Measurements from ENCODE around the gene CLSTN2. TPM values are rescaled to one million over a fixed set of nuclear protein-coding genes. Genes with fewer than 3 reads are reported as not detected.

CLSTN2 gene
- total RNA-seq, 1 experiment from 2014 or later, result not detected

DNA sequence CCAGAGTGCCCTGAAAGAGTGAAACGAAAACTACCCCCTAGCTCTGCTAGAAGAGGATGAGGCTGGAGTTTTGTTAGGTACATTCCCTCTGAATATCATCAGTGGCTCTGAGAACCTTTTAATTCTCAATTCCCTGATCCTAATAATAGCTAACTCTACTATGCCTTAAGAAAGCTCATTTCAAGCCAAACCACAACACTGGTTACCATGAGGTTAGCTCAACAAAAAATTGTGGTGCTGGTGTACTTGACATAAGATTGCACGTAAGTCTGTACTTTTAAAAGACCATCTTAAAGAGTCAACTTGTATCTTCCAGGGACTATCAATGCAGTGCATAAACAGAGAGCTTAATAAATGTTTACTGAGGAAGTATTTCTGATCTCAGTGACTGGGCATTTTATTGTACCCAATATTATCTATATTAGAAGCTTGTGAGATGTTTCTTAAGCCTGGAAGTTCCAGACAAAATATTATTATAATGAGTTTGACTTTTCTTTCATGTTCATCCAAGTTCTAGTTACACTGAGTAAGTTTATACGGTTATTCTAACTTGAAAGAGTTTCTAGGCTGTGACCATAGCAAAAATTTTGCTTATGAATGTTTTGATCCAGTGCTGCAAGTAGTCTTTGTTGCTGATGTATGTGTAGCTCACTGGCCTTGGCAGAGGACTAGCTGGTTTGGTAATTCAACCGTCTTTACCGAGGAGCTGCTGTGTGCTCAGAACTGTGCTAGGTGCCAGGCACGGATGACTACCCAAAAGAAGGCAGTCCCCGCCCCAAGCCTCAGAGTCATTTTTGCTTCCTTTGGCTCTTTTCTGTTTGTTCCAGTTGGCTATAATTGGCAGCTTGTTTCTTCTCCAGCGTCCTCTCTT, 408.5 kb downstream of the CLSTN2 start:
- H3K4me2 ChIP-seq (ENCODE audit: low read length), result no peak overlapping the region
- no peak overlapping the region for H3K4me3 ChIP-seq (ENCODE audit: low read length)
- H3K9ac ChIP-seq (ENCODE audit: low read length), result no peak overlapping the region
- H3K9me3 ChIP-seq (ENCODE audit: low read length), result no peaks in the 10 kb centered on the region
- no peaks in the 10 kb centered on the region for H3K36me3 ChIP-seq (ENCODE audit: low read depth, low read length)
- H3K27ac ChIP-seq (ENCODE audit: low read length), result no peak overlapping the region
- DNase-seq (no peak), ATAC-seq (no peak)
- H3K9me2 ChIP-seq (replicated peaks; ENCODE audit: low read length), result no peaks in the 10 kb centered on the region
- intact Hi-C loops (cut with micrococcal nuclease), result no loop called here
- H4K20me1 ChIP-seq (ENCODE audit: low read length), result no peaks in the 10 kb centered on the region
- no peaks in the 10 kb centered on the region for H3K79me2 ChIP-seq (ENCODE audit: low read length)
- no peaks in the 10 kb centered on the region for H3F3A ChIP-seq (ENCODE audit: low read length, unreplicated experiment)
- ChIA-PET CTCF (no interaction called here), POLR2A (ENCODE audit: unreplicated experiment) (no interaction called here)
- no peaks in the 10 kb centered on the region for H3K27me3 ChIP-seq (ENCODE audit: low read length)
- no peak for TF ChIP-seq EZH2 (IDR thresholded peaks at IDR 0.05; ENCODE audit: low read length, unreplicated experiment)
- no peak for TF ChIP-seq EZH2phosphoT487 (IDR thresholded peaks at IDR 0.05; ENCODE audit: borderline replicate concordance, low read length)
- TF ChIP-seq CTCF (conservative IDR thresholded peaks at IDR 0.05; ENCODE audit: low read depth, low read length), result no peak
- BruUV-seq (replicated peaks), result no TSS peak
- no peak overlapping the region for H2AFZ ChIP-seq (ENCODE audit: low read length)
- no peaks in the 10 kb centered on the region for H3K4me1 ChIP-seq (ENCODE audit: insufficient read depth, low read length)

GRCh38 chr3:140344082-140344454, 409.1 kb downstream of the CLSTN2 start:
- H3K4me2 ChIP-seq (ENCODE audit: low read length), result no peak overlapping the region
- no peaks in the 10 kb centered on the region for H3K36me3 ChIP-seq (ENCODE audit: low read depth, low read length)
- H3K9me2 ChIP-seq (replicated peaks; ENCODE audit: low read length), result no peaks in the 10 kb centered on the region
- ChIA-PET CTCF (no interaction called here), POLR2A (ENCODE audit: unreplicated experiment) (no interaction called here)
- no peak overlapping the region for H3K27ac ChIP-seq (ENCODE audit: low read length)
- H4K20me1 ChIP-seq (ENCODE audit: low read length), result no peaks in the 10 kb centered on the region
- H3K4me1 ChIP-seq (ENCODE audit: insufficient read depth, low read length), result no peaks in the 10 kb centered on the region
- H2AFZ ChIP-seq (ENCODE audit: low read length), result no peak overlapping the region
- intact Hi-C loops (cut with micrococcal nuclease), result no loop called here
- H3K4me3 ChIP-seq (ENCODE audit: low read length), result no peak overlapping the region
- no peak for TF ChIP-seq CTCF (conservative IDR thresholded peaks at IDR 0.05; ENCODE audit: low read depth, low read length)
- no peak for TF ChIP-seq EZH2phosphoT487 (IDR thresholded peaks at IDR 0.05; ENCODE audit: borderline replicate concordance, low read length)
- TF ChIP-seq EZH2 (IDR thresholded peaks at IDR 0.05; ENCODE audit: low read length, unreplicated experiment), result no peak
- no peak for ATAC-seq
- no peaks in the 10 kb centered on the region for H3K27me3 ChIP-seq (ENCODE audit: low read length)
- no TSS peak for BruUV-seq (replicated peaks)
- no peak overlapping the region for H3K9ac ChIP-seq (ENCODE audit: low read length)
- no peaks in the 10 kb centered on the region for H3F3A ChIP-seq (ENCODE audit: low read length, unreplicated experiment)
- H3K79me2 ChIP-seq (ENCODE audit: low read length), result no peaks in the 10 kb centered on the region
- no peaks in the 10 kb centered on the region for H3K9me3 ChIP-seq (ENCODE audit: low read length)
- no peak for DNase-seq

GRCh38 chr3:140344601-140345205, 409.7 kb downstream of the CLSTN2 start:
- Histone ChIP-seq H3K9me3 (ENCODE audit: low read length) (no peaks in the 10 kb centered on the region), H2AFZ (ENCODE audit: low read length) (no peak overlapping the region), H3K9ac (ENCODE audit: low read length) (no peak overlapping the region), H3F3A (ENCODE audit: low read length, unreplicated experiment) (no peaks in the 10 kb centered on the region), H3K4me3 (ENCODE audit: low read length) (no peak overlapping the region), H3K4me2 (ENCODE audit: low read length) (no peak overlapping the region), H3K27ac (ENCODE audit: low read length) (no peak overlapping the region), H3K36me3 (ENCODE audit: low read depth, low read length) (no peaks in the 10 kb centered on the region), H3K79me2 (ENCODE audit: low read length) (no peaks in the 10 kb centered on the region), H3K9me2 (replicated peaks; ENCODE audit: low read length) (no peaks in the 10 kb centered on the region), H4K20me1 (ENCODE audit: low read length) (no peaks in the 10 kb centered on the region), H3K4me1 (ENCODE audit: insufficient read depth, low read length) (no peaks in the 10 kb centered on the region), H3K27me3 (ENCODE audit: low read length) (no peaks in the 10 kb centered on the region)
- POLR2A ChIA-PET (ENCODE audit: unreplicated experiment), result no interaction called here
- TF ChIP-seq EZH2phosphoT487 (IDR thresholded peaks at IDR 0.05; ENCODE audit: borderline replicate concordance, low read length), result no peak
- TF ChIP-seq CTCF (conservative IDR thresholded peaks at IDR 0.05; ENCODE audit: low read depth, low read length), result no peak
- no peak for TF ChIP-seq EZH2 (IDR thresholded peaks at IDR 0.05; ENCODE audit: low read length, unreplicated experiment)
- intact Hi-C loops (cut with micrococcal nuclease), result no loop called here
- no peak for ATAC-seq
- CTCF ChIA-PET, result no interaction called here
- BruUV-seq (replicated peaks), result no TSS peak
- DNase-seq, result no peak

All from PC-3 (cell line).